Mucosa of descending colon (tissue), 3 donors: Measurements from ENCODE around the gene ADAM30. TPM values are rescaled to one million over a fixed set of nuclear protein-coding genes. Genes with fewer than 3 reads are reported as not detected.

Source experiments
- ATAC-seq: fragments of 200-7000 bp; cut with Tn5 transposase; one replicate; pipeline ENCODE4 v1.9.1; 2020; ENCODE audit warnings: mild to moderate bottlenecking, moderate library complexity
- DNase-seq, 3 donors: peaks; one replicate each; pipeline ENCODE4 v3.0.0-alpha.2; 2020
- H3K36me3 ChIP-seq: fragments of 200-600 bp; one replicate; pipeline ENCODE4 v1.8.0; 2021; ENCODE audit warnings: low read depth, mild to moderate bottlenecking
- H3K4me1 ChIP-seq: fragments of 200-600 bp; one replicate; pipeline ENCODE4 v1.8.0; 2021; ENCODE audit warnings: low read depth, mild to moderate bottlenecking
- H3K4me3 ChIP-seq: fragments of 200-600 bp; one replicate; pipeline ENCODE4 v1.8.0; 2021; ENCODE audit warnings: mild to moderate bottlenecking
- H3K9me3 ChIP-seq: fragments of 200-600 bp; one replicate; pipeline ENCODE4 v1.8.0; 2021; ENCODE audit warnings: mild to moderate bottlenecking
- CTCF ChIP-seq: fragments of 200-600 bp; IDR thresholded peaks from one replicate; pipeline ENCODE4 v1.8.0; 2022; ENCODE audit warnings: antibody characterized with exemption, mild to moderate bottlenecking
- intact Hi-C, 2 donors: fragments of 100-400 bp; cut with DNase I in 1 of 2; cut with micrococcal nuclease in 1 of 2; formaldehyde crosslinking; loops; one replicate each; pipeline versions ENCODE4 v1.11.0 to v1.11.1; 2022; cut with DNase I, micrococcal nuclease
- total RNA-seq, 3 donors: library from RNA; stranded (reverse); fragmentation: NEBNext Ultra II Directional in 2 of 3; extraction: Animal tissue kit (Norgen Biotek cat#: 25700) in 2 of 3; gene quantifications; one replicate each; pipeline versions ENCODE4 v1.2.1 to v1.2.4, GENCODE V29; 2021 to 2023
- donor health status: DM: no; HTN: no; CAD: no; lungs with moderate emphysema.
- donor health status: DM: no; HTN: no; CAD: no.
- donor health status: DM: no; HTN: yes; CAD: no.

The ADAM30 gene
- total RNA-seq, 3 donors from 2014 or later: not detected

GRCh38 chr1:119914071-119914470 is 17.8 kb upstream of the ADAM30 start:
- no peak for ATAC-seq
- Histone ChIP-seq H3K36me3 (no peaks in the 10 kb centered on the region), H3K9me3 (no peaks in the 10 kb centered on the region)

GRCh38 chr1:119912963-119913362 is 16.6 kb upstream of the ADAM30 start:
- intact Hi-C loops: no loop called here
- TF ChIP-seq CTCF: no peak
- Histone ChIP-seq H3K36me3 (no peaks in the 10 kb centered on the region), H3K4me3 (no peak overlapping the region), H3K4me1 (no peaks in the 10 kb centered on the region), H3K9me3 (no peaks in the 10 kb centered on the region)
- no peak for DNase-seq
- no peak for ATAC-seq

More at GRCh38 chr1:119914071-119914470, 17.8 kb upstream of the ADAM30 start:
- TF ChIP-seq CTCF: no peak
- DNase-seq: no peak
- Histone ChIP-seq H3K4me1 (no peaks in the 10 kb centered on the region), H3K4me3 (no peak overlapping the region)
- intact Hi-C loops: no loop called here

GRCh38 chr1:119911775-119912174 is 15.5 kb upstream of the ADAM30 start:
- intact Hi-C loops: no loop called here
- DNase-seq: no peak

GRCh38 chr1:119910618-119911017 is 14.3 kb upstream of the ADAM30 start:
- no peak for ATAC-seq
- DNase-seq: no peak
- H3K9me3 ChIP-seq: no peaks in the 10 kb centered on the region
- no peak for TF ChIP-seq CTCF
- intact Hi-C loops: no loop called here
- no peaks in the 10 kb centered on the region for H3K4me1 ChIP-seq
- no peak overlapping the region for H3K4me3 ChIP-seq
- no peaks in the 10 kb centered on the region for H3K36me3 ChIP-seq

More at GRCh38 chr1:119911775-119912174, 15.5 kb upstream of the ADAM30 start:
- no peaks in the 10 kb centered on the region for H3K36me3 ChIP-seq
- TF ChIP-seq CTCF: no peak
- H3K9me3 ChIP-seq: no peaks in the 10 kb centered on the region
- no peak for ATAC-seq
- no peak overlapping the region for H3K4me3 ChIP-seq
- H3K4me1 ChIP-seq: no peaks in the 10 kb centered on the region

- ATAC-seq (no peak), DNase-seq (no peak)
- H3K4me1 ChIP-seq: no peaks in the 10 kb centered on the region
- no peaks in the 10 kb centered on the region for H3K36me3 ChIP-seq
- peaks cover 3% of the 10 kb centered on the region for H3K9me3 ChIP-seq
- H3K4me3 ChIP-seq: no peak overlapping the region
- no peak for TF ChIP-seq CTCF
- intact Hi-C loops: no loop called here
Observed at GRCh38 chr1:119909890-119910596, 13.7 kb upstream of the ADAM30 start.

GRCh38 chr1:119908661-119909060 is 12.3 kb upstream of the ADAM30 start:
- no peak for TF ChIP-seq CTCF
- H3K36me3 ChIP-seq: no peaks in the 10 kb centered on the region
- no peak overlapping the region for H3K4me3 ChIP-seq
- no peak for ATAC-seq
- intact Hi-C loops: no loop called here
- H3K9me3 ChIP-seq: peaks cover 5% of the 10 kb centered on the region
- no peaks in the 10 kb centered on the region for H3K4me1 ChIP-seq
- DNase-seq: no peak
